ENCODE results near the gene TNFSF18. TPM values are rescaled to one million over a fixed set of nuclear protein-coding genes. Genes with fewer than 3 reads are reported as not detected.

TNFSF18 gene
- total RNA-seq, 1 donor from 2014 or later = 59.4 TPM

Other genes starting within 250 kb of the TNFSF18 start
- gene TNFSF4, start 156.4 kb upstream of the TNFSF18 start, total RNA-seq = 11.7 and 47.3 TPM in 2 replicates